Measurements from ENCODE around the gene LAMA3.

The LAMA3 gene

GRCh38 chr18:23956483-23956882 lies 267.2 kb downstream of the LAMA3 start:
- Histone ChIP-seq H3K4me3 (ENCODE audit: low read length in 2 of 2) (no peak overlapping the region), H3K4me1 (ENCODE audit: control insufficient read depth, insufficient read depth, low read length) (peaks cover 11% of the 10 kb centered on the region), H3K9me3 (ENCODE audit: control insufficient read depth in 2 of 2, low read length in 2 of 2) (no peaks in the 10 kb centered on the region), H3K36me3 (ENCODE audit: control insufficient read depth in 2 of 2, insufficient read depth in 2 of 2, low read length in 2 of 2) (no peaks in the 10 kb centered on the region), H3K9ac (ENCODE audit: low read length in 2 of 2) (no peak overlapping the region), H3K27ac (ENCODE audit: low read length) (no peak overlapping the region), H3K27me3 (ENCODE audit: control insufficient read depth in 1 of 2, insufficient read depth in 2 of 2, low read length in 2 of 2) (no peaks in the 10 kb centered on the region)

- Histone ChIP-seq H3K9me3 (ENCODE audit: control insufficient read depth in 2 of 2, low read length in 2 of 2) (no peaks in the 10 kb centered on the region), H3K9ac (ENCODE audit: low read length in 2 of 2) (peak overlapping the region; percentile 45 to 47), H3K4me3 (ENCODE audit: low read length in 2 of 2) (no peak overlapping the region), H3K36me3 (ENCODE audit: control insufficient read depth in 2 of 2, insufficient read depth in 2 of 2, low read length in 2 of 2) (no peaks in the 10 kb centered on the region), H3K4me1 (ENCODE audit: control insufficient read depth, insufficient read depth, low read length) (peaks cover 11% of the 10 kb centered on the region), H3K27me3 (ENCODE audit: control insufficient read depth in 1 of 2, insufficient read depth in 2 of 2, low read length in 2 of 2) (no peaks in the 10 kb centered on the region), H3K27ac (ENCODE audit: low read length) (peak overlapping the region; percentile 46)
Measured at GRCh38 chr18:23958036-23958435, 268.8 kb downstream of the LAMA3 start.

GRCh38 chr18:23963443-23964165 lies 274.4 kb downstream of the LAMA3 start:
- Histone ChIP-seq H3K9me3 (ENCODE audit: control insufficient read depth in 2 of 2, low read length in 2 of 2) (no peaks in the 10 kb centered on the region), H3K9ac (ENCODE audit: low read length in 2 of 2) (no peak overlapping the region), H3K36me3 (ENCODE audit: control insufficient read depth in 2 of 2, insufficient read depth in 2 of 2, low read length in 2 of 2) (no peaks in the 10 kb centered on the region), H3K4me1 (ENCODE audit: control insufficient read depth, insufficient read depth, low read length) (peaks cover 12% of the 10 kb centered on the region), H3K27me3 (ENCODE audit: control insufficient read depth in 1 of 2, insufficient read depth in 2 of 2, low read length in 2 of 2) (no peaks in the 10 kb centered on the region), H3K4me3 (ENCODE audit: low read length in 2 of 2) (no peak overlapping the region), H3K27ac (ENCODE audit: low read length) (no peak overlapping the region)

GRCh38 chr18:23964282-23965238 lies 275.3 kb downstream of the LAMA3 start:
- H3K27me3 ChIP-seq (ENCODE audit: control insufficient read depth in 1 of 2, insufficient read depth in 2 of 2, low read length in 2 of 2), result no peaks in the 10 kb centered on the region
- no peaks in the 10 kb centered on the region for H3K9me3 ChIP-seq (ENCODE audit: control insufficient read depth in 2 of 2, low read length in 2 of 2)
- no peak overlapping the region for H3K9ac ChIP-seq (ENCODE audit: low read length in 2 of 2)
- no peaks in the 10 kb centered on the region for H3K36me3 ChIP-seq (ENCODE audit: control insufficient read depth in 2 of 2, insufficient read depth in 2 of 2, low read length in 2 of 2)
- peaks cover 7% of the 10 kb centered on the region for H3K4me1 ChIP-seq (ENCODE audit: control insufficient read depth, insufficient read depth, low read length)
- no peak overlapping the region for H3K4me3 ChIP-seq (ENCODE audit: low read length in 2 of 2)
- no peak overlapping the region for H3K27ac ChIP-seq (ENCODE audit: low read length)

- peaks cover 3% of the 10 kb centered on the region for H3K4me1 ChIP-seq (ENCODE audit: control insufficient read depth, insufficient read depth, low read length)
- H3K9ac ChIP-seq (ENCODE audit: low read length in 2 of 2), result no peak overlapping the region
- no peaks in the 10 kb centered on the region for H3K36me3 ChIP-seq (ENCODE audit: control insufficient read depth in 2 of 2, insufficient read depth in 2 of 2, low read length in 2 of 2)
- no peaks in the 10 kb centered on the region for H3K9me3 ChIP-seq (ENCODE audit: control insufficient read depth in 2 of 2, low read length in 2 of 2)
- no peak overlapping the region for H3K4me3 ChIP-seq (ENCODE audit: low read length in 2 of 2)
- no peaks in the 10 kb centered on the region for H3K27me3 ChIP-seq (ENCODE audit: control insufficient read depth in 1 of 2, insufficient read depth in 2 of 2, low read length in 2 of 2)
- no peak overlapping the region for H3K27ac ChIP-seq (ENCODE audit: low read length)
Measured at GRCh38 chr18:23966909-23967308, 277.7 kb downstream of the LAMA3 start.

GRCh38 chr18:23967321-23968089 lies 278.3 kb downstream of the LAMA3 start:
- no peaks in the 10 kb centered on the region for H3K9me3 ChIP-seq (ENCODE audit: control insufficient read depth in 2 of 2, low read length in 2 of 2)
- no peaks in the 10 kb centered on the region for H3K27me3 ChIP-seq (ENCODE audit: control insufficient read depth in 1 of 2, insufficient read depth in 2 of 2, low read length in 2 of 2)
- H3K36me3 ChIP-seq (ENCODE audit: control insufficient read depth in 2 of 2, insufficient read depth in 2 of 2, low read length in 2 of 2), result no peaks in the 10 kb centered on the region
- H3K9ac ChIP-seq (ENCODE audit: low read length in 2 of 2), result no peak overlapping the region
- H3K4me1 ChIP-seq (ENCODE audit: control insufficient read depth, insufficient read depth, low read length), result peaks cover 3% of the 10 kb centered on the region
- H3K27ac ChIP-seq (ENCODE audit: low read length), result no peak overlapping the region
- no peak overlapping the region for H3K4me3 ChIP-seq (ENCODE audit: low read length in 2 of 2)

GRCh38 chr18:23968638-23969604 lies 279.7 kb downstream of the LAMA3 start:
- Histone ChIP-seq H3K27me3 (ENCODE audit: control insufficient read depth in 1 of 2, insufficient read depth in 2 of 2, low read length in 2 of 2) (no peaks in the 10 kb centered on the region), H3K9me3 (ENCODE audit: control insufficient read depth in 2 of 2, low read length in 2 of 2) (no peaks in the 10 kb centered on the region), H3K27ac (ENCODE audit: low read length) (no peak overlapping the region), H3K4me3 (ENCODE audit: low read length in 2 of 2) (no peak overlapping the region), H3K4me1 (ENCODE audit: control insufficient read depth, insufficient read depth, low read length) (peaks cover 3% of the 10 kb centered on the region), H3K9ac (ENCODE audit: low read length in 2 of 2) (no peak overlapping the region), H3K36me3 (ENCODE audit: control insufficient read depth in 2 of 2, insufficient read depth in 2 of 2, low read length in 2 of 2) (no peaks in the 10 kb centered on the region)

GRCh38 chr18:23969664-23970063 lies 280.4 kb downstream of the LAMA3 start:
- H3K36me3 ChIP-seq (ENCODE audit: control insufficient read depth in 2 of 2, insufficient read depth in 2 of 2, low read length in 2 of 2), result no peaks in the 10 kb centered on the region
- no peak overlapping the region for H3K4me3 ChIP-seq (ENCODE audit: low read length in 2 of 2)
- no peaks in the 10 kb centered on the region for H3K9me3 ChIP-seq (ENCODE audit: control insufficient read depth in 2 of 2, low read length in 2 of 2)
- H3K27ac ChIP-seq (ENCODE audit: low read length), result no peak overlapping the region
- no peaks in the 10 kb centered on the region for H3K27me3 ChIP-seq (ENCODE audit: control insufficient read depth in 1 of 2, insufficient read depth in 2 of 2, low read length in 2 of 2)
- no peak overlapping the region for H3K9ac ChIP-seq (ENCODE audit: low read length in 2 of 2)
- H3K4me1 ChIP-seq (ENCODE audit: control insufficient read depth, insufficient read depth, low read length), result peaks cover 3% of the 10 kb centered on the region

- no peak overlapping the region for H3K27ac ChIP-seq (ENCODE audit: low read length)
- H3K27me3 ChIP-seq (ENCODE audit: control insufficient read depth in 1 of 2, insufficient read depth in 2 of 2, low read length in 2 of 2), result no peaks in the 10 kb centered on the region
- H3K4me3 ChIP-seq (ENCODE audit: low read length in 2 of 2), result no peak overlapping the region
- H3K36me3 ChIP-seq (ENCODE audit: control insufficient read depth in 2 of 2, insufficient read depth in 2 of 2, low read length in 2 of 2), result no peaks in the 10 kb centered on the region
- no peak overlapping the region for H3K9ac ChIP-seq (ENCODE audit: low read length in 2 of 2)
- H3K4me1 ChIP-seq (ENCODE audit: control insufficient read depth, insufficient read depth, low read length), result peaks cover 3% of the 10 kb centered on the region
- H3K9me3 ChIP-seq (ENCODE audit: control insufficient read depth in 2 of 2, low read length in 2 of 2), result no peaks in the 10 kb centered on the region
Measured at GRCh38 chr18:23970161-23971096, 281.2 kb downstream of the LAMA3 start.
